Measurements from ENCODE around the gene LENG9. TPM values are rescaled to one million over a fixed set of nuclear protein-coding genes. Genes with fewer than 3 reads are reported as not detected.

Gene LENG9
- total and polyA plus RNA-seq, 4 donors, result 1.2 to 3.2 (median 2.7) TPM

- Histone ChIP-seq H3K36me3 (ENCODE audit: control insufficient read depth, insufficient read depth, low read length) (peaks cover 42% of the 10 kb centered on the region), H3K27me3 (ENCODE audit: control insufficient read depth, insufficient read depth, low read length) (no peaks in the 10 kb centered on the region), H3K4me3 (ENCODE audit: low read depth, low read length) (no peak overlapping the region), H3K27ac (ENCODE audit: low read depth, low read length) (no peak overlapping the region), H3K4me1 (ENCODE audit: control insufficient read depth, insufficient read depth, low read length) (peaks cover 30% of the 10 kb centered on the region), H3K9me3 (ENCODE audit: control insufficient read depth, insufficient read depth, low read length) (no peaks in the 10 kb centered on the region)
- 85% methylated on average over 4 of the region's 5 CpGs for WGBS (ENCODE audit: insufficient coverage)
- DNase-seq (ENCODE audit: low read depth in 4 of 6, low spot score in 6 of 6), result no peak
Observed at GRCh38 chr19:54440641-54441040, 22.9 kb downstream of the LENG9 start.

- Histone ChIP-seq H3K27me3 (ENCODE audit: control insufficient read depth, insufficient read depth, low read length) (no peaks in the 10 kb centered on the region), H3K9me3 (ENCODE audit: control insufficient read depth, insufficient read depth, low read length) (no peaks in the 10 kb centered on the region), H3K4me3 (ENCODE audit: low read depth, low read length) (no peak overlapping the region), H3K4me1 (ENCODE audit: control insufficient read depth, insufficient read depth, low read length) (peaks cover 44% of the 10 kb centered on the region), H3K27ac (ENCODE audit: low read depth, low read length) (peak overlapping the region; percentile 4), H3K36me3 (ENCODE audit: control insufficient read depth, insufficient read depth, low read length) (peaks cover 43% of the 10 kb centered on the region)
- WGBS (ENCODE audit: insufficient coverage), result 42% methylated on average over 14 of the region's 15 CpGs
- DNase-seq (ENCODE audit: low read depth in 4 of 6, low spot score in 6 of 6), result peak in 2 of 6 donors; percentile 80 to 83
Observed at GRCh38 chr19:54439174-54439851, 24.3 kb downstream of the LENG9 start.

GRCh38 chr19:54436628-54437252 is 26.8 kb downstream of the LENG9 start:
- Histone ChIP-seq H3K27me3 (ENCODE audit: control insufficient read depth, insufficient read depth, low read length) (no peaks in the 10 kb centered on the region), H3K36me3 (ENCODE audit: control insufficient read depth, insufficient read depth, low read length) (peaks cover 55% of the 10 kb centered on the region), H3K9me3 (ENCODE audit: control insufficient read depth, insufficient read depth, low read length) (no peaks in the 10 kb centered on the region), H3K27ac (ENCODE audit: low read depth, low read length) (peak overlapping the region; percentile 61), H3K4me1 (ENCODE audit: control insufficient read depth, insufficient read depth, low read length) (peaks cover 66% of the 10 kb centered on the region), H3K4me3 (ENCODE audit: low read depth, low read length) (no peak overlapping the region)
- WGBS (ENCODE audit: insufficient coverage), result 57% methylated on average over 4 of the region's 10 CpGs
- DNase-seq (ENCODE audit: low read depth in 4 of 6, low spot score in 6 of 6), result peak in 1 of 6 donors; percentile 85

GRCh38 chr19:54436031-54436523 is 27.5 kb downstream of the LENG9 start:
- Histone ChIP-seq H3K27ac (ENCODE audit: low read depth, low read length) (peak overlapping the region; percentile 61), H3K36me3 (ENCODE audit: control insufficient read depth, insufficient read depth, low read length) (peaks cover 62% of the 10 kb centered on the region), H3K27me3 (ENCODE audit: control insufficient read depth, insufficient read depth, low read length) (no peaks in the 10 kb centered on the region), H3K4me1 (ENCODE audit: control insufficient read depth, insufficient read depth, low read length) (peaks cover 73% of the 10 kb centered on the region), H3K4me3 (ENCODE audit: low read depth, low read length) (no peak overlapping the region), H3K9me3 (ENCODE audit: control insufficient read depth, insufficient read depth, low read length) (no peaks in the 10 kb centered on the region)
- peak in 2 of 6 donors; percentile 71 to 75 for DNase-seq (ENCODE audit: low read depth in 4 of 6, low spot score in 6 of 6)
- WGBS (ENCODE audit: insufficient coverage), result 15% methylated on average over 11 of the region's 15 CpGs

- H3K4me3 ChIP-seq (ENCODE audit: low read depth, low read length), result no peak overlapping the region
- WGBS (ENCODE audit: insufficient coverage), result 40% methylated on average over 5 of the region's 16 CpGs
- peaks cover 78% of the 10 kb centered on the region for H3K4me1 ChIP-seq (ENCODE audit: control insufficient read depth, insufficient read depth, low read length)
- H3K27me3 ChIP-seq (ENCODE audit: control insufficient read depth, insufficient read depth, low read length), result no peaks in the 10 kb centered on the region
- H3K27ac ChIP-seq (ENCODE audit: low read depth, low read length), result peak overlapping the region; percentile 61
- peaks cover 67% of the 10 kb centered on the region for H3K36me3 ChIP-seq (ENCODE audit: control insufficient read depth, insufficient read depth, low read length)
- DNase-seq (ENCODE audit: low read depth in 4 of 6, low spot score in 6 of 6), result no peak
- H3K9me3 ChIP-seq (ENCODE audit: control insufficient read depth, insufficient read depth, low read length), result no peaks in the 10 kb centered on the region
Observed at GRCh38 chr19:54435551-54436016, 28.0 kb downstream of the LENG9 start.

- Histone ChIP-seq H3K4me1 (ENCODE audit: control insufficient read depth, insufficient read depth, low read length) (peaks cover 85% of the 10 kb centered on the region), H3K4me3 (ENCODE audit: low read depth, low read length) (no peak overlapping the region)
Observed at GRCh38 chr19:54434873-54435214, 28.7 kb downstream of the LENG9 start.

GRCh38 chr19:54434112-54434872 is 29.3 kb downstream of the LENG9 start:
- no peak overlapping the region for H3K4me3 ChIP-seq (ENCODE audit: low read depth, low read length)
- H3K36me3 ChIP-seq (ENCODE audit: control insufficient read depth, insufficient read depth, low read length), result peaks cover 77% of the 10 kb centered on the region
- no peaks in the 10 kb centered on the region for H3K9me3 ChIP-seq (ENCODE audit: control insufficient read depth, insufficient read depth, low read length)
- peak overlapping the region; percentile 61 for H3K27ac ChIP-seq (ENCODE audit: low read depth, low read length)
- peak in 1 of 6 donors; percentile 39 for DNase-seq (ENCODE audit: low read depth in 4 of 6, low spot score in 6 of 6)
- WGBS (ENCODE audit: insufficient coverage), result 48% methylated on average over 22 of the region's 23 CpGs
- H3K4me1 ChIP-seq (ENCODE audit: control insufficient read depth, insufficient read depth, low read length), result peaks cover 86% of the 10 kb centered on the region
- H3K27me3 ChIP-seq (ENCODE audit: control insufficient read depth, insufficient read depth, low read length), result no peaks in the 10 kb centered on the region

More at GRCh38 chr19:54434873-54435214, 28.7 kb downstream of the LENG9 start:
- no peak for DNase-seq (ENCODE audit: low read depth in 4 of 6, low spot score in 6 of 6)
- H3K9me3 ChIP-seq (ENCODE audit: control insufficient read depth, insufficient read depth, low read length), result no peaks in the 10 kb centered on the region
- H3K27ac ChIP-seq (ENCODE audit: low read depth, low read length), result peak overlapping the region; percentile 61
- 49% methylated on average over 10 of the region's 11 CpGs for WGBS (ENCODE audit: insufficient coverage)
- peaks cover 71% of the 10 kb centered on the region for H3K36me3 ChIP-seq (ENCODE audit: control insufficient read depth, insufficient read depth, low read length)
- H3K27me3 ChIP-seq (ENCODE audit: control insufficient read depth, insufficient read depth, low read length), result no peaks in the 10 kb centered on the region

GRCh38 chr19:54433697-54434096 is 29.9 kb downstream of the LENG9 start:
- Histone ChIP-seq H3K36me3 (ENCODE audit: control insufficient read depth, insufficient read depth, low read length) (peaks cover 83% of the 10 kb centered on the region), H3K27ac (ENCODE audit: low read depth, low read length) (peak overlapping the region; percentile 61), H3K4me1 (ENCODE audit: control insufficient read depth, insufficient read depth, low read length) (peaks cover 86% of the 10 kb centered on the region), H3K27me3 (ENCODE audit: control insufficient read depth, insufficient read depth, low read length) (no peaks in the 10 kb centered on the region), H3K9me3 (ENCODE audit: control insufficient read depth, insufficient read depth, low read length) (no peaks in the 10 kb centered on the region), H3K4me3 (ENCODE audit: low read depth, low read length) (no peak overlapping the region)
- DNase-seq (ENCODE audit: low read depth in 4 of 6, low spot score in 6 of 6), result no peak
- WGBS (ENCODE audit: insufficient coverage), result 100% methylated on average over 2 of the region's 5 CpGs

- no peaks in the 10 kb centered on the region for H3K27me3 ChIP-seq (ENCODE audit: control insufficient read depth, insufficient read depth, low read length)
- H3K4me1 ChIP-seq (ENCODE audit: control insufficient read depth, insufficient read depth, low read length), result peaks cover 93% of the 10 kb centered on the region
- H3K36me3 ChIP-seq (ENCODE audit: control insufficient read depth, insufficient read depth, low read length), result peaks cover 93% of the 10 kb centered on the region
- peak overlapping the region; percentile 88 for H3K27ac ChIP-seq (ENCODE audit: low read depth, low read length)
- no peak overlapping the region for H3K4me3 ChIP-seq (ENCODE audit: low read depth, low read length)
- peak in 1 of 6 donors; percentile 3 for DNase-seq (ENCODE audit: low read depth in 4 of 6, low spot score in 6 of 6)
- H3K9me3 ChIP-seq (ENCODE audit: control insufficient read depth, insufficient read depth, low read length), result no peaks in the 10 kb centered on the region
- 62% methylated on average over 7 of the region's 10 CpGs for WGBS (ENCODE audit: insufficient coverage)
Observed at GRCh38 chr19:54432144-54432738, 31.3 kb downstream of the LENG9 start.

Data from spinal cord (tissue), 10 donors.